Astrocyte (in vitro differentiated cells and primary cell): ENCODE measurements around the gene WNT8B. TPM values are rescaled to one million over a fixed set of nuclear protein-coding genes. Genes with fewer than 3 reads are reported as not detected.

ENCODE experiments used
- DNase-seq: peaks from one replicate; pipeline ENCODE4 v3.0.0-alpha.2; 2010; ENCODE audit warnings: low read depth
- FAIRE-seq: peaks from 2 replicates; lab custom pipeline; 2011; peaks lifted over from hg19 to GRCh38; lab: Jason Lieb, UNC
- H2AFZ ChIP-seq: 2 replicates; pipeline ENCODE4 v1.6.0; 2012; ENCODE audit warnings: low read depth, low read length, inconsistent platforms
- H3K27ac ChIP-seq: 2 replicates; pipeline ENCODE4 v1.5.1; 2011; ENCODE audit warnings: low read depth, low read length, inconsistent platforms
- H3K27me3 ChIP-seq: 2 replicates; pipeline ENCODE4 v1.6.0; 2011; ENCODE audit warnings: low read length, inconsistent platforms; ENCODE audit not compliant: insufficient read depth
- H3K36me3 ChIP-seq: 2 replicates; pipeline ENCODE4 v1.5.1; 2011; ENCODE audit warnings: low read length, inconsistent platforms; ENCODE audit not compliant: insufficient read depth
- H3K4me1 ChIP-seq: 2 replicates; pipeline ENCODE4 v1.5.1; 2011; ENCODE audit warnings: low read length, inconsistent platforms; ENCODE audit not compliant: insufficient read depth
- H3K4me2 ChIP-seq: 2 replicates; pipeline ENCODE4 v1.6.0; 2012; ENCODE audit warnings: low read length, inconsistent platforms
- H3K4me3 ChIP-seq: 2 replicates; pipeline ENCODE4 v1.5.1; 2011; ENCODE audit warnings: low read depth, mild to moderate bottlenecking, low read length, inconsistent platforms; ENCODE audit not compliant: insufficient read depth
- H3K79me2 ChIP-seq: 2 replicates; pipeline ENCODE4 v1.6.0; 2012; ENCODE audit warnings: mild to moderate bottlenecking, low read length, inconsistent platforms; ENCODE audit not compliant: insufficient read depth
- H3K9ac ChIP-seq: 2 replicates; pipeline ENCODE4 v1.6.0; 2012; ENCODE audit warnings: mild to moderate bottlenecking, low read length, inconsistent platforms
- H3K9me3 ChIP-seq: 2 replicates; pipeline ENCODE4 v1.5.1; 2012; ENCODE audit warnings: low read depth, mild to moderate bottlenecking, low read length, inconsistent platforms; ENCODE audit not compliant: insufficient read depth
- H4K20me1 ChIP-seq: 2 replicates; pipeline ENCODE4 v1.6.0; 2012; ENCODE audit warnings: low read length, inconsistent platforms; ENCODE audit not compliant: insufficient read depth
- H3K27ac Mint-ChIP-seq: one replicate; pipeline ENCODE4 v1.8.0; 2021; ENCODE audit warnings: mild to moderate bottlenecking, mixed read lengths; ENCODE audit not compliant: unreplicated experiment
- H3K27me3 Mint-ChIP-seq: one replicate; pipeline ENCODE4 v1.8.0; 2021; ENCODE audit warnings: low read depth, mixed read lengths; ENCODE audit not compliant: unreplicated experiment
- H3K36me3 Mint-ChIP-seq: one replicate; pipeline ENCODE4 v1.8.0; 2021; ENCODE audit warnings: low read depth, mixed read lengths; ENCODE audit not compliant: unreplicated experiment
- H3K4me1 Mint-ChIP-seq: one replicate; pipeline ENCODE4 v1.8.0; 2021; ENCODE audit warnings: low read depth, mixed read lengths; ENCODE audit not compliant: unreplicated experiment
- H3K4me3 Mint-ChIP-seq: one replicate; pipeline ENCODE4 v1.8.0; 2021; ENCODE audit warnings: mild to moderate bottlenecking, moderate library complexity, mixed read lengths; ENCODE audit not compliant: unreplicated experiment
- H3K9me3 Mint-ChIP-seq: one replicate; pipeline ENCODE4 v1.8.0; 2021; ENCODE audit warnings: mild to moderate bottlenecking, mixed read lengths; ENCODE audit not compliant: unreplicated experiment
- CTCF ChIP-seq: IDR thresholded peaks from 2 replicates; pipeline ENCODE4 v1.5.1; 2011; ENCODE audit warnings: low read depth, mild to moderate bottlenecking, inconsistent platforms, low read length, moderate library complexity; ENCODE audit not compliant: insufficient read depth
- EZH2 ChIP-seq: IDR thresholded peaks from 2 replicates; pipeline ENCODE4 v1.6.1; 2012; ENCODE audit warnings: mild to moderate bottlenecking, low read length, inconsistent platforms; ENCODE audit not compliant: insufficient read depth
- total RNA-seq: library from RNA; stranded (reverse); gene quantifications from 2 replicates; pipeline ENCODE4 v1.2.1, GENCODE V29; 2021

WNT8B gene
- total RNA-seq, 1 donor from 2014 or later, result not detected

GRCh38 chr10:100520811-100521210 lies 58.0 kb downstream of the WNT8B start:
- Mint-ChIP-seq H3K4me3 (no peak overlapping the region), H3K27ac (no peak overlapping the region), H3K9me3 (no peaks in the 10 kb centered on the region), H3K4me1 (peaks cover 17% of the 10 kb centered on the region), H3K36me3 (peaks cover 12% of the 10 kb centered on the region), H3K27me3 (peaks cover 14% of the 10 kb centered on the region)
- H3K9ac ChIP-seq, result no peak overlapping the region
- no peaks in the 10 kb centered on the region for H4K20me1 ChIP-seq
- H3K4me1 ChIP-seq, result peaks cover 22% of the 10 kb centered on the region
- FAIRE-seq (peak; percentile 71), DNase-seq (peak; percentile 55)
- TF ChIP-seq CTCF, result no peak
- TF ChIP-seq EZH2, result no peak
- peaks cover 4% of the 10 kb centered on the region for H3K36me3 ChIP-seq
- H3K27me3 ChIP-seq, result no peaks in the 10 kb centered on the region
- no peak overlapping the region for H2AFZ ChIP-seq
- H3K27ac ChIP-seq, result no peak overlapping the region
- no peaks in the 10 kb centered on the region for H3K9me3 ChIP-seq
- no peaks in the 10 kb centered on the region for H3K79me2 ChIP-seq
- peak overlapping the region; percentile 79 for H3K4me2 ChIP-seq
- no peak overlapping the region for H3K4me3 ChIP-seq

GRCh38 chr10:100522107-100522801 lies 59.4 kb downstream of the WNT8B start:
- Histone ChIP-seq H3K36me3 (peaks cover 17% of the 10 kb centered on the region), H3K27ac (no peak overlapping the region), H3K27me3 (no peaks in the 10 kb centered on the region), H3K9ac (no peak overlapping the region), H3K9me3 (no peaks in the 10 kb centered on the region), H3K79me2 (peaks cover 11% of the 10 kb centered on the region), H3K4me1 (peaks cover 22% of the 10 kb centered on the region), H4K20me1 (no peaks in the 10 kb centered on the region), H3K4me2 (peak overlapping the region; percentile 17), H3K4me3 (no peak overlapping the region), H2AFZ (no peak overlapping the region)
- Mint-ChIP-seq H3K27me3 (peaks cover 12% of the 10 kb centered on the region), H3K4me1 (peaks cover 17% of the 10 kb centered on the region), H3K9me3 (no peaks in the 10 kb centered on the region), H3K36me3 (peaks cover 12% of the 10 kb centered on the region), H3K4me3 (no peak overlapping the region), H3K27ac (no peak overlapping the region)
- no peak for DNase-seq
- TF ChIP-seq EZH2 (no peak), CTCF (no peak)
- FAIRE-seq, result no peak

- H3K9me3 ChIP-seq, result no peaks in the 10 kb centered on the region
- H3K4me2 ChIP-seq, result peak overlapping the region; percentile 17
- H3K79me2 ChIP-seq, result peaks cover 16% of the 10 kb centered on the region
- Mint-ChIP-seq H3K36me3 (peaks cover 12% of the 10 kb centered on the region), H3K27me3 (peaks cover 8% of the 10 kb centered on the region), H3K4me1 (peaks cover 17% of the 10 kb centered on the region), H3K9me3 (no peaks in the 10 kb centered on the region), H3K4me3 (no peak overlapping the region), H3K27ac (no peak overlapping the region)
- H2AFZ ChIP-seq, result no peak overlapping the region
- H3K27ac ChIP-seq, result no peak overlapping the region
- no peak overlapping the region for H3K4me3 ChIP-seq
- peaks cover 17% of the 10 kb centered on the region for H3K36me3 ChIP-seq
- peaks cover 22% of the 10 kb centered on the region for H3K4me1 ChIP-seq
- H4K20me1 ChIP-seq, result no peaks in the 10 kb centered on the region
- H3K9ac ChIP-seq, result no peak overlapping the region
- DNase-seq, result no peak
- no peak for FAIRE-seq
- H3K27me3 ChIP-seq, result no peaks in the 10 kb centered on the region
- TF ChIP-seq CTCF (no peak), EZH2 (no peak)
Observed at GRCh38 chr10:100522945-100523344, 60.1 kb downstream of the WNT8B start.
